H1 (cell line): ENCODE results near the gene TSGA10. TPM values are rescaled to one million over a fixed set of nuclear protein-coding genes. Genes with fewer than 3 reads are reported as not detected.

Experiments used
- CTCF ChIA-PET: fragments of 300-600 bp; sonication (Branson Sonifier 250); formaldehyde crosslinking; loops from one replicate; lab custom pipeline; 2021; ENCODE audit not compliant: partially characterized antibody; lab: Charles Lee
- POLR2A ChIA-PET: fragments of 300-600 bp; sonication (Branson Sonifier 250); formaldehyde crosslinking; loops from one replicate; lab custom pipeline; 2021; ENCODE audit warnings: inconsistent platforms; ENCODE audit not compliant: partially characterized antibody; lab: Charles Lee
- DNase-seq, 2 experiments: peaks; one replicate each; pipeline versions ENCODE4 v3.0.0 to v3.0.0-alpha.2; 2010 to 2022; ENCODE audit warnings: low spot score in 2 of 2, low read depth in 1 of 2, mixed read lengths in 1 of 2
- FAIRE-seq: peaks from 2 replicates; lab custom pipeline; 2011; peaks lifted over from hg19 to GRCh38; lab: Jason Lieb, UNC
- H2AFZ ChIP-seq: 2 replicates; pipeline ENCODE4 v1.8.1; 2012; ENCODE audit warnings: low read length, inconsistent platforms
- H2AK5ac ChIP-seq: 2 replicates; pipeline ENCODE4 v1.6.1; 2013; ENCODE audit warnings: low read depth, low read length
- H2BK120ac ChIP-seq: replicated peaks from 2 replicates; pipeline ENCODE3; 2013; ENCODE audit warnings: low read depth, low read length, inconsistent platforms
- H2BK12ac ChIP-seq: 2 replicates; pipeline ENCODE4 v1.6.1; 2013; ENCODE audit warnings: low read depth, low read length
- H2BK15ac ChIP-seq: 2 replicates; pipeline ENCODE4 v1.6.1; 2013; ENCODE audit warnings: low read length
- H2BK20ac ChIP-seq: 2 replicates; pipeline ENCODE4 v1.6.1; 2013; ENCODE audit warnings: low read length
- H2BK5ac ChIP-seq: 2 replicates; pipeline ENCODE4 v1.6.1; 2013; ENCODE audit warnings: low read depth, low read length
- H3K14ac ChIP-seq: 2 replicates; pipeline ENCODE4 v1.6.1; 2013; ENCODE audit warnings: inconsistent platforms; ENCODE audit not compliant: insufficient read length
- H3K18ac ChIP-seq: 2 replicates; pipeline ENCODE4 v1.6.1; 2013; ENCODE audit warnings: low read length; ENCODE audit errors: extremely low read depth
- H3K23ac ChIP-seq: 2 replicates; pipeline ENCODE4 v1.6.1; 2013; ENCODE audit warnings: inconsistent platforms; ENCODE audit not compliant: insufficient read length
- H3K23me2 ChIP-seq: 2 replicates; pipeline ENCODE4 v1.6.1; 2013; ENCODE audit warnings: low read depth, low read length
- H3K27ac ChIP-seq: 2 replicates; pipeline ENCODE4 v1.6.1; 2011; ENCODE audit warnings: low read depth, low read length, inconsistent platforms
- H3K27me3 ChIP-seq, 4 experiments: replicated peaks in 1 of 4; 1 replicate in 1 of 4; 2 replicates in 3 of 4; pipeline versions ENCODE4 v1.6.1 to v1.8.1; 2011 to 2013; ENCODE audit warnings: low read length in 3 of 4, mild to moderate bottlenecking in 3 of 4, inconsistent platforms in 2 of 4, mixed read lengths in 2 of 4, moderate library complexity in 1 of 4; ENCODE audit not compliant: control insufficient read depth in 3 of 4, insufficient read depth in 3 of 4; ENCODE audit errors: extremely low read depth in 1 of 4
- H3K36me3 ChIP-seq, 4 experiments: 2 replicates each; pipeline versions ENCODE4 v1.6.1 to v1.8.1; 2011 to 2013; ENCODE audit warnings: mild to moderate bottlenecking in 4 of 4, low read length in 3 of 4, moderate library complexity in 2 of 4, control low read depth in 1 of 4, inconsistent platforms in 1 of 4; ENCODE audit not compliant: insufficient read depth in 4 of 4, control insufficient read depth in 2 of 4
- H3K4ac ChIP-seq: replicated peaks from 2 replicates; pipeline ENCODE3; 2013; ENCODE audit warnings: low read length, low read depth, mixed read lengths, inconsistent platforms; ENCODE audit not compliant: insufficient read length
- H3K4me1 ChIP-seq, 4 experiments: replicated peaks in 1 of 4; 1 replicate in 1 of 4; 2 replicates in 3 of 4; pipeline versions ENCODE4 v1.6.1 to v1.8.1; 2011 to 2013; ENCODE audit warnings: low read length in 3 of 4, inconsistent platforms in 2 of 4, mixed read lengths in 1 of 4; ENCODE audit not compliant: insufficient read depth in 4 of 4, control insufficient read depth in 3 of 4
- H3K4me2 ChIP-seq, 2 experiments: 2 replicates each; pipeline versions ENCODE4 v1.6.1 to v1.8.1; 2011 to 2013; ENCODE audit warnings: low read depth in 2 of 2, low read length in 2 of 2, control low read depth in 1 of 2, inconsistent platforms in 1 of 2, mild to moderate bottlenecking in 1 of 2; ENCODE audit not compliant: insufficient read depth in 1 of 2
- H3K4me3 ChIP-seq, 4 experiments: fragments of 200-600, 300-600 bp in 1 of 4; sonication (generic), shearing (Covaris generic), sonication (Bioruptor Twin) in 1 of 4; 2 replicates each; pipeline versions ENCODE4 v1.5.1 to v1.8.1; 2011 to 2016; ENCODE audit warnings: low read length in 4 of 4, low read depth in 3 of 4, control low read depth in 2 of 4, inconsistent platforms in 2 of 4, mild to moderate bottlenecking in 2 of 4, mixed read lengths in 1 of 4, moderate library complexity in 1 of 4; ENCODE audit not compliant: insufficient read depth in 2 of 4; ENCODE audit errors: extremely low read depth in 1 of 4
- H3K56ac ChIP-seq: replicated peaks from 2 replicates; pipeline ENCODE3; 2013; ENCODE audit warnings: low read depth, mild to moderate bottlenecking, mixed read lengths, low read length, inconsistent platforms; ENCODE audit not compliant: insufficient read length
- H3K79me1 ChIP-seq: 2 replicates; pipeline ENCODE4 v1.6.1; 2013; ENCODE audit warnings: low read depth, low read length, control low read depth
- H3K79me2 ChIP-seq, 2 experiments: 2 replicates each; pipeline versions ENCODE4 v1.6.1 to v1.8.1; 2012 to 2013; ENCODE audit warnings: low read length in 2 of 2, mild to moderate bottlenecking in 2 of 2, inconsistent platforms in 1 of 2; ENCODE audit not compliant: insufficient read depth in 2 of 2, control insufficient read depth in 1 of 2
- H3K9ac ChIP-seq, 4 experiments: replicated peaks in 1 of 4; 1 replicate in 1 of 4; 2 replicates in 3 of 4; pipeline versions ENCODE4 v1.6.1 to v1.8.1; 2011 to 2013; ENCODE audit warnings: low read depth in 3 of 4, low read length in 3 of 4, control low read depth in 2 of 4, mild to moderate bottlenecking in 2 of 4, moderate library complexity in 2 of 4, inconsistent platforms in 1 of 4; ENCODE audit errors: extremely low read depth in 1 of 4
- H3K9me3 ChIP-seq, 2 experiments: 2 replicates each; pipeline versions ENCODE4 v1.6.1 to v1.8.1; 2012 to 2013; ENCODE audit warnings: mild to moderate bottlenecking in 2 of 2, moderate library complexity in 2 of 2, control low read depth in 1 of 2, inconsistent platforms in 1 of 2, low read depth in 1 of 2, low read length in 1 of 2, mixed read lengths in 1 of 2; ENCODE audit not compliant: insufficient read depth in 2 of 2
- H4K20me1 ChIP-seq, 2 experiments: replicated peaks in 1 of 2; 2 replicates each; pipeline versions ENCODE3 to v1.8.1; 2011 to 2013; ENCODE audit warnings: inconsistent platforms in 2 of 2, low read length in 2 of 2, mild to moderate bottlenecking in 1 of 2; ENCODE audit not compliant: insufficient read depth in 2 of 2, control insufficient read depth in 1 of 2
- H4K5ac ChIP-seq: 2 replicates; pipeline ENCODE4 v1.6.1; 2013; ENCODE audit warnings: low read length, low read depth, mixed read lengths, inconsistent platforms; ENCODE audit not compliant: insufficient read length
- H4K8ac ChIP-seq: 2 replicates; pipeline ENCODE4 v1.8.0; 2013; ENCODE audit warnings: mild to moderate bottlenecking, moderate library complexity, low read length, inconsistent platforms; ENCODE audit not compliant: insufficient read depth; ENCODE audit errors: extremely low read depth
- H4K91ac ChIP-seq: replicated peaks from 2 replicates; pipeline ENCODE3; 2013; ENCODE audit warnings: low read length, mixed read lengths, inconsistent platforms; ENCODE audit not compliant: insufficient read length
- ATF2 ChIP-seq: IDR thresholded peaks from 2 replicates; pipeline ENCODE4 v1.6.1; 2012; ENCODE audit warnings: low read length, inconsistent platforms
- BRCA1 ChIP-seq: IDR thresholded peaks from 2 replicates; pipeline ENCODE4 v1.6.1; 2012; ENCODE audit warnings: low read depth, low read length, improper control_type of control experiment
- CTBP2 ChIP-seq: IDR thresholded peaks from 2 replicates; pipeline ENCODE4 v1.7.0; 2011; ENCODE audit warnings: borderline replicate concordance, mild to moderate bottlenecking, moderate library complexity, mixed read lengths, low read length; ENCODE audit not compliant: insufficient read depth, insufficient read length
- E2F6 ChIP-seq: IDR thresholded peaks from 2 replicates; pipeline ENCODE4 v1.6.1; 2012; ENCODE audit warnings: inconsistent platforms
- FOSL1 ChIP-seq: IDR thresholded peaks from 2 replicates; pipeline ENCODE4 v1.6.1; 2011; ENCODE audit warnings: mild to moderate bottlenecking, low read depth, low read length, moderate library complexity; ENCODE audit not compliant: insufficient read depth
- HDAC6 ChIP-seq: IDR thresholded peaks from one replicate; pipeline ENCODE4 v1.7.1; 2012; ENCODE audit warnings: low read depth, mild to moderate bottlenecking, inconsistent platforms, low read length, moderate library complexity
- POLR2AphosphoS5 ChIP-seq: IDR thresholded peaks from 2 replicates; pipeline ENCODE4 v1.6.1; 2011; ENCODE audit warnings: low read depth, low read length
- SP4 ChIP-seq: IDR thresholded peaks from 2 replicates; pipeline ENCODE4 v1.6.1; 2012; ENCODE audit warnings: low read length, inconsistent platforms
- TAF1 ChIP-seq: IDR thresholded peaks from 2 replicates; pipeline ENCODE4 v1.6.1; 2011; ENCODE audit warnings: mild to moderate bottlenecking, low read depth, low read length
- TCF12 ChIP-seq: IDR thresholded peaks from 2 replicates; pipeline ENCODE4 v1.6.1; 2011; ENCODE audit warnings: low read depth, mild to moderate bottlenecking, low read length
- USF2 ChIP-seq: IDR thresholded peaks from 2 replicates; pipeline ENCODE4 v1.6.1; 2011; ENCODE audit warnings: low read length, improper control_type of control experiment
- WGBS, 2 experiments: shearing (Covaris generic) in 1 of 2; methylation state at CpG; one replicate each; pipeline versions ENCODE4 v1.1.6 to v1.1.7; 2013 to 2015; ENCODE audit warnings: low lambda C conversion rate in 2 of 2, mixed read lengths in 2 of 2, inconsistent platforms in 1 of 2, low coverage in 1 of 2, missing lambda C conversion rate in 1 of 2; ENCODE audit not compliant: insufficient replicate concordance in 2 of 2, insufficient coverage in 1 of 2, insufficient read length in 1 of 2; ENCODE audit errors: extremely low coverage in 1 of 2, missing lambda C conversion rate in 1 of 2; 5-methylcytosine and 5-hydroxymethylcytosine counted together
- polyA plus RNA-seq, 7 experiments: library from polyadenylated mRNA; depleted of rRNA in 3 of 7; stranded (reverse) in 5 of 7; unstranded in 2 of 7; fragments of >200 nt in 5 of 7; fragments of 200-250 nt in 2 of 7; gene quantifications; 1 replicate in 5 of 7; 2 replicates in 1 of 7; 4 replicates in 1 of 7; pipeline versions ENCODE4 v1.2.1 to v1.2.3, GENCODE V29; 2011 to 2013; ENCODE audit warnings: missing spikeins in 2 of 7, mixed read lengths in 2 of 7
- total RNA-seq: library from RNA; stranded (reverse); fragmentation: NEBNext Ultra II Directional; extraction: Animal tissue kit (Norgen Biotek cat#: 25700); gene quantifications from 2 replicates; pipeline ENCODE4 v1.2.1, GENCODE V29; 2021

Gene TSGA10
- total and polyA plus RNA-seq, 2 of the 8 experiments (the other 6 are each of a cell fraction or from before 2014, with no cell fraction given), result 2.2 to 7.4 TPM

- H3K4ac ChIP-seq, result no peak overlapping the region
- H3K4me1 ChIP-seq, result peaks cover 0 to 5% (median 3%) of the 10 kb centered on the region in 4 experiments; a peak in 3 of 7 replicates
- H3K23ac ChIP-seq, result no peak overlapping the region
- H3K9ac ChIP-seq, result no peak overlapping the region
- H3K18ac ChIP-seq, result no peak overlapping the region
- H3K23me2 ChIP-seq, result no peaks in the 10 kb centered on the region
- H3K56ac ChIP-seq, result no peak overlapping the region
- no peak overlapping the region for H4K91ac ChIP-seq
- H2AFZ ChIP-seq, result no peak overlapping the region
- H2BK120ac ChIP-seq, result no peak overlapping the region
- ChIA-PET POLR2A (no interaction called here), CTCF (interaction anchor here (1.3 kb wide), 1 partner anchor 49 kb away, joined by 3 read pairs; no protein-coding TSS in a partner anchor)
- no peak overlapping the region for H3K4me2 ChIP-seq
- H3K79me1 ChIP-seq, result no peaks in the 10 kb centered on the region
- H2BK15ac ChIP-seq, result no peak overlapping the region
- DNase-seq (no peak), FAIRE-seq (no peak)
- no peaks in the 10 kb centered on the region for H3K9me3 ChIP-seq
- no peaks in the 10 kb centered on the region for H4K20me1 ChIP-seq
- H2BK5ac ChIP-seq, result no peak overlapping the region
- 94% methylated on average over 1 of the region's 1 CpG; no CpG with 5 or more reads in 1 of the 2 experiments for WGBS, 2 experiments
- no peak overlapping the region for H3K14ac ChIP-seq
- no peak overlapping the region for H2BK12ac ChIP-seq
- peaks cover 0 to 1% (median 0%) of the 10 kb centered on the region in 4 experiments; a peak in 1 of 7 replicates for H3K27me3 ChIP-seq
- H2BK20ac ChIP-seq, result no peak overlapping the region
- H3K27ac ChIP-seq, result no peak overlapping the region
- no peaks in the 10 kb centered on the region for H3K36me3 ChIP-seq
- H4K8ac ChIP-seq, result no peak overlapping the region
- H3K79me2 ChIP-seq, result no peaks in the 10 kb centered on the region
- no peak overlapping the region for H4K5ac ChIP-seq
- no peak overlapping the region for H3K4me3 ChIP-seq
- no peak overlapping the region for H2AK5ac ChIP-seq
- TF ChIP-seq FOSL1 (no peak), ATF2 (no peak), USF2 (no peak), BRCA1 (no peak), E2F6 (no peak), CTBP2 (no peak), TAF1 (no peak), SP4 (no peak), TCF12 (no peak), POLR2AphosphoS5 (no peak), HDAC6 (no peak)
Measured at GRCh38 chr2:99086385-99086784, 68.4 kb downstream of the TSGA10 start.
